Measurements from ENCODE around the gene LAMB3. TPM values are rescaled to one million over a fixed set of nuclear protein-coding genes. Genes with fewer than 3 reads are reported as not detected.

Gene LAMB3
- total RNA-seq, 1 donor from 2014 or later, result 5.9 TPM

Small RNA genes lying within 50 kb of the gene (microRNA-seq; reads per million reads assigned to microRNA genes)
- not detected for gene MIR4260

Other genes with a start within 250 kb of the LAMB3 start
- not detected for gene CAMK1G, start 68.7 kb downstream of the LAMB3 start, total RNA-seq
- 460 TPM for gene G0S2, start 23.0 kb upstream of the LAMB3 start, total RNA-seq
- gene HSD11B1, start 52.4 kb upstream of the LAMB3 start, total RNA-seq, result 4.3 TPM
- 1.7 TPM for gene TRAF3IP3, start 103.6 kb upstream of the LAMB3 start, total RNA-seq
- 1.8 TPM for gene C1orf74, start 132.1 kb upstream of the LAMB3 start, total RNA-seq
- gene IRF6, start 153.7 kb upstream of the LAMB3 start, total RNA-seq, result 29.7 TPM
- 2.6 TPM for gene UTP25, start 175.5 kb upstream of the LAMB3 start, total RNA-seq

All from Right ventricle myocardium inferior (tissue), 1 donor.